ENCODE measurements around the gene SRRM1. TPM values are rescaled to one million over a fixed set of nuclear protein-coding genes. Genes with fewer than 3 reads are reported as not detected.

SRRM1 gene, protein sequence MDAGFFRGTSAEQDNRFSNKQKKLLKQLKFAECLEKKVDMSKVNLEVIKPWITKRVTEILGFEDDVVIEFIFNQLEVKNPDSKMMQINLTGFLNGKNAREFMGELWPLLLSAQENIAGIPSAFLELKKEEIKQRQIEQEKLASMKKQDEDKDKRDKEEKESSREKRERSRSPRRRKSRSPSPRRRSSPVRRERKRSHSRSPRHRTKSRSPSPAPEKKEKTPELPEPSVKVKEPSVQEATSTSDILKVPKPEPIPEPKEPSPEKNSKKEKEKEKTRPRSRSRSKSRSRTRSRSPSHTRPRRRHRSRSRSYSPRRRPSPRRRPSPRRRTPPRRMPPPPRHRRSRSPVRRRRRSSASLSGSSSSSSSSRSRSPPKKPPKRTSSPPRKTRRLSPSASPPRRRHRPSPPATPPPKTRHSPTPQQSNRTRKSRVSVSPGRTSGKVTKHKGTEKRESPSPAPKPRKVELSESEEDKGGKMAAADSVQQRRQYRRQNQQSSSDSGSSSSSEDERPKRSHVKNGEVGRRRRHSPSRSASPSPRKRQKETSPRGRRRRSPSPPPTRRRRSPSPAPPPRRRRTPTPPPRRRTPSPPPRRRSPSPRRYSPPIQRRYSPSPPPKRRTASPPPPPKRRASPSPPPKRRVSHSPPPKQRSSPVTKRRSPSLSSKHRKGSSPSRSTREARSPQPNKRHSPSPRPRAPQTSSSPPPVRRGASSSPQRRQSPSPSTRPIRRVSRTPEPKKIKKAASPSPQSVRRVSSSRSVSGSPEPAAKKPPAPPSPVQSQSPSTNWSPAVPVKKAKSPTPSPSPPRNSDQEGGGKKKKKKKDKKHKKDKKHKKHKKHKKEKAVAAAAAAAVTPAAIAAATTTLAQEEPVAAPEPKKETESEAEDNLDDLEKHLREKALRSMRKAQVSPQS
- total RNA-seq = 57.0 and 121 TPM in 2 replicates

DNA sequence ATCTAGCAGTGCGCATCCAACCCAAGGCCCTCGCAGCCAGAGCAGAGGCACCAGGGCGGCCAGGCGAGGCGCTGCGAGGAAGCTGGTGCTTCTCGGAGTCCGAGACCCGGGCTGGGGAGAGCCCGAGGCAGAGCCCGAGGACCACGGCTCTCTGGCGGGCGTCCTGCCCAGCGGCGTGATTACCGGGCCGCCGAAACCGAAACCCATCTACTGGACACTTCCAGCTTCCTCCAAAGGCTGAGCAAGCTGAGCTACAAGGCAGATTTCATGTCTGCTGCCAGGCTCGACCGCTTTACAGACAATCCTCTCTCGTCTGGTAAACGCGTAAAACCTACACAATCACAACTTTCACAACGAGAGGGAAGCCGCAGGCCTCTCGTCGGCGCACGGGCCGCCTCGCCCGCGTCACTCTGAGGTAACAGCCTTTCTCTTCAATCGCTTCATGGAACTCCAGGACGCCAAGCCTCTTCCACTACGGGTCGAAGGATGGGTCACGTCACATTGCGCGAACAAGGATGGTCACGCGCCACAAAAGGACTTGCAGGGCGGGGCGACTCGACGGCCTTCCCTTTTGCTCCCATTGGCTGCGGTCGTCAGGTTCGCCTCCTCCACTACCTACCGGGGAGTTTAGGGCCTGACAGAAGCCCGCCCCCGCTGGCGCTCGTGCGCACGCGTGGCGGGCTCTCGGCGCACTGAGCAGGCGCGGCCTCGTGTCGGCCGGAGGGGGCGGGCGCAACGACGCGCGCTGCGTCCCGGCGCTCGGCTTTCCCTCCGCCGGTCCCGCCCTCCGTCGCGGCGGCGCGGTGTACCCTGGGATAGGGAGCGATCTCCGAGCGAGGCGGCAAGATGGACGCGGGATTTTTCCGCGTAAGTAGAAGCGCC is at the start of gene SRRM1:
TSS of gene SRRM1 (plus strand) at position 822 of the 882 bp plus-strand sequence. CDS start at position 847, 25 bp downstream.

Small RNAs within 50 kb of the gene (small RNA-seq; reads per million reads assigned to genes)
- gene RF00019 = not detected

Other genes with a start within 250 kb of the SRRM1 start
- gene STPG1, start 229.5 kb upstream of the SRRM1 start, total RNA-seq = 6.3 and 7.7 TPM in 2 replicates
- 117 and 190 TPM in 2 replicates for gene NIPAL3, start 227.5 kb upstream of the SRRM1 start, total RNA-seq
- gene RCAN3, start 140.5 kb upstream of the SRRM1 start, total RNA-seq = 11.4 and 24.2 TPM in 2 replicates
- gene NCMAP, start 87.2 kb upstream of the SRRM1 start, total RNA-seq = under 0.01 and 0.11 TPM in 2 replicates
- 243 and 433 TPM in 2 replicates for gene CLIC4, start 102.1 kb downstream of the SRRM1 start, total RNA-seq